GM18867 (cell line): ENCODE results near the gene LYZL4.

ENCODE experiments used
- ATAC-seq: cut with Tn5 transposase; IDR thresholded peaks from one replicate; pipeline ENCODE4 v1.9.1; 2021; ENCODE audit warnings: mild to moderate bottlenecking, moderate library complexity; ENCODE audit not compliant: unreplicated experiment

Gene LYZL4

GRCh38 chr3:42376344-42376798 lies 34.0 kb downstream of the LYZL4 start:
- no peak for ATAC-seq

DNA sequence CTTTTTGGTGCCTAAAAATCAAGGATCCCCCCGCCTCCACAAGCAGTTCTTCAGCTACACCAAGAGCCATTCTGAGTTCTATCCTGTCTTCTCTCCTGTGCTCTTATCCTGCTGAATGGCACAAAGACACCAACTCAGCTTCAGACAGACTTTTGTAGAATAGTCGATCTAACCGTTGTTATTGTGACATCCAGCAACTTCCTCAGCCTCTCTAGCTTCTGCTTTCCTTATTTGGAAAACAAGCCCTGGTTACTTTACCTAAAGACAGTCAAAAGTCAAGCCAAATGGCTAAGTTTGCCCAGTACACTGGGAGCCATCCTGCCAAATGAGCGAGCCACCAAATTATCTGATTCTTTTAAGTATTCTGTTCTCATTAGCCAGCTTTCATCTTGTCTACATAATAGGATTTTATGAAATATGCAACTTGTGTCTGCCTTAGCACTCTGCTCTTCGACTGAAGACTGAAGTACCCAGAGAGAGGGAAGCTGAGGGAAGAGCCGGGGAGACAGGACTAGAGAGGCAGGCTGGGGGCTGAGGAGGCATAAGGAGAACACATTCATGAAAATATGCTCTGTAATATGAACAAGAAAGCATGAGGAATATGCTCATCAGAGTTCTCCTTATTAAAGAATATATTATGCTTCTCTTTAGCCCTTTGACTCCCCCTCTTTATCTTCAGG lies 35.1 kb downstream of the LYZL4 start:
- ATAC-seq: no peak

- ATAC-seq: no peak
Observed at GRCh38 chr3:42371776-42372175, 38.6 kb downstream of the LYZL4 start.

GRCh38 chr3:42369832-42370231 lies 40.6 kb downstream of the LYZL4 start:
- no peak for ATAC-seq

- peak; percentile 41 for ATAC-seq
Observed at GRCh38 chr3:42369304-42369703, 41.1 kb downstream of the LYZL4 start.

- no peak for ATAC-seq
Observed at GRCh38 chr3:42368861-42369260, 41.5 kb downstream of the LYZL4 start.

- no peak for ATAC-seq
Observed at GRCh38 chr3:42367903-42368302, 42.5 kb downstream of the LYZL4 start.

DNA sequence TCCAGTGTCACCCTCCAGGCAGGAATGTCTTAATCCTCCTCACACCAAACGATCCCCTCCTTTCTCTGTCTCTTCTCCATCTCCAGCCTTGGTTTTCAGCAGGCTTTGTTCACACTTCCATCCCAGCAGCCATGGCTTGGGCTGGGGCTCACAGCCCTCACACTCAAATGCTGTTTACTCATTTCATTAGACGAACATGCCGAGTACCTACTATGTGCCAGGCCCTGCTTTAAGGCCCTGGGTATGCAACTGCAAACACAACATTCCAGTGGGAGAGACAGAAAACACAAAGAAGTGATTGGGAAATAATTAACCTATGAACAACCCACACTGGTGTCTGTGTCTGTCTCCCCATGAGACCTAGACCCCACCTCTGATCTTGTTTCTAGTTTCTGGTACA lies 43.9 kb downstream of the LYZL4 start:
- no peak for ATAC-seq

GRCh38 chr3:42357335-42357734 lies 53.1 kb downstream of the LYZL4 start:
- no peak for ATAC-seq

GRCh38 chr3:42355612-42356011 lies 54.8 kb downstream of the LYZL4 start:
- no peak for ATAC-seq

DNA sequence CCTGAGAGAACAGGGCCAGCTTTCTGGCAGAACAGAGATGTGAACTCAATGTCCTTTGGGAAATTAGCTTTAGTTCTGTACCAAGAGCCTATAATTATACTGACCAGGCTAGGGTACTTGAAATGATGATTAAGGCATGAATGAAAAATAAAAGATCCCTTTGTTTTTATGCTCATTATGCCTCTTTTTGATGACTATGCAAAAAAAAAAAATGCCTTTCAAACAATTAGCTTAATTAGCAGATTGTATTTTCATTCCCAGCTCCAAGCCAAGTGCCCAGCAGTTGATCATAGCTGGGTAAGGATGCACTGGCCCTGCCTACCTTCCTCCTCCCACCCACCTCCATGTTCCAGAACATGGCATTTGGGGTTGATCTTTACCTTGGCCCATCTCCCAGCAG lies 56.8 kb downstream of the LYZL4 start:
- no peak for ATAC-seq

- ATAC-seq: no peak
Observed at GRCh38 chr3:42351207-42351606, 59.2 kb downstream of the LYZL4 start.

DNA sequence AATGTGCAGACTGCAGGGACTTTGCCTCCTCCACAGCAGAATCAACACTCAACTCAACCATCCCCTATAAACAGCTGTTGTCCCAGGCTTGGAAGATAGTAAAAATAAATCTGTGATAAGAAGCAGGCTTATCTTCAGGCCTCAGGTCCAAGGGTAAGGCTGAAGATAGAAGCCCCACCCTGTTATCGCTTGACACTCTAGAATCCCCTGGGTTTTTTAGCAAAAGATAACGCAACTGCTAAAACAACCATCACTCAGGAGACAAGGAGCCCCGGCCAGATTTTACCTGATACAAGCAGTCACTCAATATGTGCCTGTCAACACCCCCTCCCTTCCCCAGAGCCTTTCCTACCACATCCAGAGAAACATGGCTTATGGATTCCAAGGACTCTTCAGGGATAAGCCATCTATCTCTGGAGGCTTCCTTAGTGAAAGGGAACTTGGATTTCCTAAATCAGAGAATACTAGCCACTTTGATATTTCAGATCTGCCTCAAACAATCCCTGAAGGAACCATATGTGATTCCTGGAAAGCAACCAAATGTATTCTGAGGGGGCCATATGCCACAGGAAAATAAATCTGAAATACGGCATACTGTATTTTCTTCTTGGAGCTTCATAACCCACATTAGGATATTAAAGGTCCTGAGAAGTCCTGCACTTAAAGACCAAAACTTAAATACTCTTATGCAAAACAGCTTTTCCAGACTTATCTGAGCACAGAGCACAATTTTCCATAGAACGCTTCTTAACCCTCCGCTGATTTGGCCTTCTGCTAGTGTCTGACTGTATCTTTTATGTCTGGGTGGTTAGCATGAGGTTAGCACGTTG lies 60.4 kb downstream of the LYZL4 start:
- no peak for ATAC-seq

GRCh38 chr3:42347928-42348327 lies 62.5 kb downstream of the LYZL4 start:
- ATAC-seq: no peak
